ENCODE results near the gene KIF16B. TPM values are rescaled to one million over a fixed set of nuclear protein-coding genes. Genes with fewer than 3 reads are reported as not detected.
"Not testable (repeated sequence)": the region's sequence is repeated elsewhere in the genome, so short reads cannot be mapped to it uniquely, and the experiment has no call there.

Gene KIF16B
- total RNA-seq, 4 donors from 2014 or later: 19.9 to 40.2 (median 20.5) TPM

DNA sequence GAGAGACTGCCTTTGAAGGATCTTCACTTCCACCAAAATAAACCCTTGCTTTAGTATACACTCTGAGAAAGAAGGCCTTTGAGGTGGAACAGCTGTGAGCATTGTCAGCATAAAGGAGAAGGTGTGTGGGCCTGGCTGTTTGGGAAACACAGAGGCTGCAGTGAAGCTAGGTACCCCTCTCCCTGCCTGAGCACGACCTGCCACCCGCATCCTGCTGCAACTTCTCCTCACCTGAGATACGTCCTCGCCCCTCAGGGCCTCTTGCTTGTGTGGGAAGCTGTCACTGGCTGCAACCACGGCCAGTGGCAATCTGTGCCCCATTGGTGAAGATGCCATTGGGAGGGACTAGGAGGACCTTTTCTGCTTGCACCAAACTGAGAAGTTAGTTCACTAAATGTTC lies 307.9 kb downstream of the KIF16B start:
- WGBS, 2 donors: 85 to 95% methylated on average over 5 of the region's 5 CpGs
- Histone ChIP-seq H3K27ac (no peak overlapping the region), H3K9me3 (peaks cover 0 to 21% (median 2%) of the 10 kb centered on the region in 4 donors), H3K27me3 (no peaks in the 10 kb centered on the region), H3K4me3 (no peak overlapping the region), H3K4me1 (no peaks in the 10 kb centered on the region), H3K36me3 (peaks cover 0 to 43% (median 0%) of the 10 kb centered on the region in 3 donors)
- TF ChIP-seq EP300 (IDR thresholded peaks at IDR 0.05) (no peak), POLR2A (IDR thresholded peaks at IDR 0.05) (no peak)
- TF ChIP-seq, protein P1, sequence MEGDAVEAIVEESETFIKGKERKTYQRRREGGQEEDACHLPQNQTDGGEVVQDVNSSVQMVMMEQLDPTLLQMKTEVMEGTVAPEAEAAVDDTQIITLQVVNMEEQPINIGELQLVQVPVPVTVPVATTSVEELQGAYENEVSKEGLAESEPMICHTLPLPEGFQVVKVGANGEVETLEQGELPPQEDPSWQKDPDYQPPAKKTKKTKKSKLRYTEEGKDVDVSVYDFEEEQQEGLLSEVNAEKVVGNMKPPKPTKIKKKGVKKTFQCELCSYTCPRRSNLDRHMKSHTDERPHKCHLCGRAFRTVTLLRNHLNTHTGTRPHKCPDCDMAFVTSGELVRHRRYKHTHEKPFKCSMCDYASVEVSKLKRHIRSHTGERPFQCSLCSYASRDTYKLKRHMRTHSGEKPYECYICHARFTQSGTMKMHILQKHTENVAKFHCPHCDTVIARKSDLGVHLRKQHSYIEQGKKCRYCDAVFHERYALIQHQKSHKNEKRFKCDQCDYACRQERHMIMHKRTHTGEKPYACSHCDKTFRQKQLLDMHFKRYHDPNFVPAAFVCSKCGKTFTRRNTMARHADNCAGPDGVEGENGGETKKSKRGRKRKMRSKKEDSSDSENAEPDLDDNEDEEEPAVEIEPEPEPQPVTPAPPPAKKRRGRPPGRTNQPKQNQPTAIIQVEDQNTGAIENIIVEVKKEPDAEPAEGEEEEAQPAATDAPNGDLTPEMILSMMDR (IDR thresholded peaks at IDR 0.05): no peak
- no peak for DNase-seq (ENCODE audit: low spot score in 2 of 2)

DNA sequence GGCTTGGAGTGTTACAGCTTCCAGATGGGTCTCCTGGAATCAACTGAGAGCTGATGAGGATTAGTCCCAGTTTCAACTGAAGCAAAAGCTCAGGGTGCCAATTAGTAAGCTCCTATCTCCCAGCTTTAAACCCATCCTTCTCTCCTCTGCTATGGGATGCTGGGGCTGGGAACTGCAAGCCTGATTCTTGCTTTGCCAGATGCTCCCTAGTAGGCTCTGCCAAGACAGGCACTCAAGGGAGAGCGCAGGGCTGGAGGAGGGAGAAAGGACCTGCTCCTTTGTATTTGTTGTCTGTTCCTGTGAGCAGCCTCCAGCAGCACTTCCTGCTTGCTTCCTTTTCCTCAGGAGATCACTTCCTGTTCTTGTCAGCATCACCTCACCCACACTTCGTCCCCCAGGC lies 309.7 kb downstream of the KIF16B start:
- TF ChIP-seq EP300 (IDR thresholded peaks at IDR 0.05) (no peak), POLR2A (IDR thresholded peaks at IDR 0.05) (no peak)
- TF ChIP-seq, protein P1 (IDR thresholded peaks at IDR 0.05): no peak
- no peak for DNase-seq (ENCODE audit: low spot score in 2 of 2)
- peaks cover 0 to 31% (median 0%) of the 10 kb centered on the region in 3 donors for H3K36me3 ChIP-seq
- 51 to 72% methylated on average over 2 of the region's 2 CpGs for WGBS, 2 donors
- H3K9me3 ChIP-seq: peaks cover 0 to 21% (median 2%) of the 10 kb centered on the region in 4 donors
- no peak overlapping the region for H3K27ac ChIP-seq
- H3K27me3 ChIP-seq: no peaks in the 10 kb centered on the region
- no peaks in the 10 kb centered on the region for H3K4me1 ChIP-seq
- no peak overlapping the region for H3K4me3 ChIP-seq

GRCh38 chr20:16262594-16262993 lies 310.7 kb downstream of the KIF16B start:
- TF ChIP-seq POLR2A (IDR thresholded peaks at IDR 0.05): no peak
- TF ChIP-seq, protein P1 (IDR thresholded peaks at IDR 0.05): no peak
- TF ChIP-seq EP300 (IDR thresholded peaks at IDR 0.05): no peak
- H3K27ac ChIP-seq: no peak overlapping the region
- H3K4me1 ChIP-seq: no peaks in the 10 kb centered on the region
- H3K9me3 ChIP-seq: peaks cover 0 to 21% (median 2%) of the 10 kb centered on the region in 4 donors
- 78 to 87% methylated on average over 5 of the region's 5 CpGs for WGBS, 2 donors
- peaks cover 0 to 21% (median 0%) of the 10 kb centered on the region in 3 donors for H3K36me3 ChIP-seq
- no peaks in the 10 kb centered on the region for H3K27me3 ChIP-seq
- no peak overlapping the region for H3K4me3 ChIP-seq
- no peak for DNase-seq (ENCODE audit: low spot score in 2 of 2)

DNA sequence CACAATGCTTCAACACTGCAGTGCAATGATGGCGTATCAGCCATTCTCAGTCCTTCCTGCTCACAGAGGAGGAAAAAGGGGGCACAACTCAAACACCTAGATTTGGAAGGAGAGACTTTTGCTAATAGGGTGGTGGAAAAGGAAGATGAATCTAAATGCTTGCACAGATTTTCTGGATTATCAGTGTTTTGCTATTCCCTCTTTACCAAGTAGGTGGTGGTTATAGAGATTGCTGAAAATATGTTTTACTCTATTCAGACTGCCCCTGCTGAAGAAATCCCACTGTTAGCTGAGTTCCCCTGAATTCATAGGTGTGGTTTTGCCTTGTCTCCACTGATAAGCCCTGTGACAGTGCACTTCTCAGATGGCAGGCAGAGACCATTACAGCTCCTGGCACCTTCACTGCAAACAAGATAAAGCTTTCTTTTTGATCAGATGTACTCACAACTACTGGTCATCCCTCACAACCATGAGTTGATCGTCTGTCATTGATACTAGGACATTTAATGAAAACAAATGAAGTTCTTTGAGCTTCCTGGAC lies 311.4 kb downstream of the KIF16B start:
- no peaks in the 10 kb centered on the region for H3K4me1 ChIP-seq
- peaks cover 0 to 15% (median 2%) of the 10 kb centered on the region in 4 donors for H3K9me3 ChIP-seq
- H3K36me3 ChIP-seq: peaks cover 0 to 15% (median 0%) of the 10 kb centered on the region in 3 donors
- TF ChIP-seq, protein P1 (IDR thresholded peaks at IDR 0.05): no peak
- TF ChIP-seq POLR2A (IDR thresholded peaks at IDR 0.05) (no peak), EP300 (IDR thresholded peaks at IDR 0.05) (no peak)
- no peak for DNase-seq (ENCODE audit: low spot score in 2 of 2)
- no peak overlapping the region for H3K4me3 ChIP-seq
- H3K27ac ChIP-seq: no peak overlapping the region
- 90% methylated on average over 2 of the region's 2 CpGs for WGBS, 2 donors
- no peaks in the 10 kb centered on the region for H3K27me3 ChIP-seq

DNA sequence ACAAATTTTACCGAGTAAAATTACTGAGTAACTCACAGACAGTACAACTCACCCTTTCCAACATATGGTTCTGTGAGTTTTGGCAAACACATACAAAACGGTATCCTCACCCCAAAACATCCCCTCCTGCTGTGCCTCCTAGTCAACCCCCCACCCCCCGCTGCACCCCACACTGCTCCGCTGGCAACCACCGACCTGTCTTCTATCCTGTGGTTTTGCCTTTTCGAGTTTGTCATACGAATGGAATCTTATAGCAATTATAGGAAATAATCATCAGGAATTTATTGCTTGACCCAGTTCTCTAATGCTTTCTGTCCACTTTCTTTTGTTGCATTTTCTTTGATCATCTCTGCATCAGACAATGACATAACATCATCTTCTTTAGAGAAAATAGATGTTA lies 312.3 kb downstream of the KIF16B start:
- Histone ChIP-seq H3K4me1 (no peaks in the 10 kb centered on the region), H3K4me3 (no peak overlapping the region), H3K27me3 (no peaks in the 10 kb centered on the region), H3K27ac (no peak overlapping the region), H3K9me3 (peaks cover 0 to 6% (median 1%) of the 10 kb centered on the region in 4 donors), H3K36me3 (peaks cover 0 to 6% (median 0%) of the 10 kb centered on the region in 3 donors)
- no peak for DNase-seq (ENCODE audit: low spot score in 2 of 2)
- 68 to 83% methylated on average over 7 of the region's 7 CpGs for WGBS, 2 donors
- TF ChIP-seq EP300 (IDR thresholded peaks at IDR 0.05) (no peak), POLR2A (IDR thresholded peaks at IDR 0.05) (no peak)
- TF ChIP-seq, protein P1 (IDR thresholded peaks at IDR 0.05): no peak

DNA sequence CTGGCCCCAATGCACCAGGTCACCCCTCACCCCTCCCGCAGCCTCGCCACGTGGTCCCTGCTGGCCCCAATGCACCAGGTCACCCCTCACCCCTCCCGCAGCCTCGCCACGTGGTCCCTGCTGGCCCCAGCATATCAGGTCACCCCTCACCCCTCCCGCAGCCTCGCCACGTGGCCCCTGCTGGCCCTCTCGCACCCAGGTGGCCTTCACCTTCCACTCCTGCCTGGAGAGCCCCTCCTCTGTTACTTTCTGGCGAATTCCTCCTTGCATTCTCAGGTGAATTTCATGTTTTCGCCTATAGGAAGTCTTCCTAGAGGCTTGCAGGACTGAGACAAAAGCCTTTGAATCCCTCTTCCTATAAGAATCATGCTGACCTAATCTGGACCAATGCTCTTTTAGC lies 313.1 kb downstream of the KIF16B start:
- not testable (repeated sequence) for H3K4me3 ChIP-seq; H3K36me3 ChIP-seq; H3K4me1 ChIP-seq; H3K27me3 ChIP-seq; H3K27ac ChIP-seq; DNase-seq (ENCODE audit: low spot score in 2 of 2); H3K9me3 ChIP-seq
- WGBS, 2 donors: 81 to 89% methylated on average over 6 to 9 of the region's 12 CpGs
